B cell (primary cell): Measurements from ENCODE around the gene RABL2A.
"Not testable (repeated sequence)": the region's sequence is repeated elsewhere in the genome, so short reads cannot be mapped to it uniquely, and the experiment has no call there.

ENCODE experiments used
- EZH2 ChIP-seq: IDR thresholded peaks from 2 replicates; pipeline ENCODE4 v1.6.1; 2012; ENCODE audit warnings: borderline replicate concordance, low read depth, mild to moderate bottlenecking, moderate library complexity, low read length; ENCODE audit not compliant: insufficient read depth, poor library complexity, severe bottlenecking
- TF ChIP-seq, protein P1 (sequence below): fragments of 200-600 bp; IDR thresholded peaks from one replicate; pipeline ENCODE4 v1.8.0; 2022; ENCODE audit warnings: antibody characterized with exemption, mild to moderate bottlenecking

GRCh38 chr2:113663285-113664060 lies 36.4 kb downstream of the RABL2A start:
- TF ChIP-seq, protein P1, sequence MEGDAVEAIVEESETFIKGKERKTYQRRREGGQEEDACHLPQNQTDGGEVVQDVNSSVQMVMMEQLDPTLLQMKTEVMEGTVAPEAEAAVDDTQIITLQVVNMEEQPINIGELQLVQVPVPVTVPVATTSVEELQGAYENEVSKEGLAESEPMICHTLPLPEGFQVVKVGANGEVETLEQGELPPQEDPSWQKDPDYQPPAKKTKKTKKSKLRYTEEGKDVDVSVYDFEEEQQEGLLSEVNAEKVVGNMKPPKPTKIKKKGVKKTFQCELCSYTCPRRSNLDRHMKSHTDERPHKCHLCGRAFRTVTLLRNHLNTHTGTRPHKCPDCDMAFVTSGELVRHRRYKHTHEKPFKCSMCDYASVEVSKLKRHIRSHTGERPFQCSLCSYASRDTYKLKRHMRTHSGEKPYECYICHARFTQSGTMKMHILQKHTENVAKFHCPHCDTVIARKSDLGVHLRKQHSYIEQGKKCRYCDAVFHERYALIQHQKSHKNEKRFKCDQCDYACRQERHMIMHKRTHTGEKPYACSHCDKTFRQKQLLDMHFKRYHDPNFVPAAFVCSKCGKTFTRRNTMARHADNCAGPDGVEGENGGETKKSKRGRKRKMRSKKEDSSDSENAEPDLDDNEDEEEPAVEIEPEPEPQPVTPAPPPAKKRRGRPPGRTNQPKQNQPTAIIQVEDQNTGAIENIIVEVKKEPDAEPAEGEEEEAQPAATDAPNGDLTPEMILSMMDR: not testable (repeated sequence)
- TF ChIP-seq EZH2: not testable (repeated sequence)
